Measurements from ENCODE around the gene GPR108. TPM values are rescaled to one million over a fixed set of nuclear protein-coding genes. Genes with fewer than 3 reads are reported as not detected.
A peak's percentile ranks its signal among the peaks of the same experiment; 100 is the strongest.

The GPR108 gene
- total and polyA plus RNA-seq, 2 of the 13 experiments (the other 11 are each of a cell fraction or from before 2014, with no cell fraction given), result 36.4 to 63.0 TPM

GRCh38 chr19:6737873-6738786, 750 bp upstream of the GPR108 start (continued):
- TF ChIP-seq MEF2D (CRISPR knock-in tag; IDR thresholded peaks at IDR 0.05), result no peak; the same call in 1 of the 2 replicates
- no peak for TF ChIP-seq ZNF430 (CRISPR knock-in tag; IDR thresholded peaks at IDR 0.05)
- TF ChIP-seq FOXA3 (CRISPR knock-in tag; IDR thresholded peaks at IDR 0.05), result peak; percentile 82
- peak; percentile 34; the same call in 1 of the 2 replicates for TF ChIP-seq KLF12 (CRISPR knock-in tag; IDR thresholded peaks at IDR 0.05; ENCODE audit: borderline replicate concordance)
- no peak for TF ChIP-seq HDAC6 (IDR thresholded peaks at IDR 0.05; ENCODE audit: low read depth, low read length)
- peak; percentile 86 for TF ChIP-seq SUZ12 (IDR thresholded peaks at IDR 0.05; ENCODE audit: low read depth, low read length)
- no peak for TF ChIP-seq ZNF180 (CRISPR knock-in tag; IDR thresholded peaks at IDR 0.05; ENCODE audit: borderline replicate concordance, low read depth)
- TF ChIP-seq NR2F6 (IDR thresholded peaks at IDR 0.05), result peak; percentile 97
- TF ChIP-seq NR2F6 (CRISPR knock-in tag; IDR thresholded peaks at IDR 0.05), result peak; percentile 94
- no peak; the same call in 1 of the 2 replicates for TF ChIP-seq FOSL2 (CRISPR knock-in tag; IDR thresholded peaks at IDR 0.05)
- peak; percentile 59; the same call in 1 of the 2 replicates for TF ChIP-seq KDM5B (CRISPR knock-in tag; IDR thresholded peaks at IDR 0.05; ENCODE audit: borderline replicate concordance)
- no peak for TF ChIP-seq DMAP1 (CRISPR knock-in tag; IDR thresholded peaks at IDR 0.05)
- TF ChIP-seq ZNF33A (CRISPR knock-in tag; IDR thresholded peaks at IDR 0.05; ENCODE audit: borderline replicate concordance), result no peak
- peak; percentile 74 for TF ChIP-seq SAP130 (CRISPR knock-in tag; IDR thresholded peaks at IDR 0.05; ENCODE audit: low read depth)
- no peak for TF ChIP-seq PLRG1 (conservative IDR thresholded peaks at IDR 0.05)
- peak; percentile 37; the same call in 1 of the 2 replicates for TF ChIP-seq ARID4A (CRISPR knock-in tag; IDR thresholded peaks at IDR 0.05; ENCODE audit: borderline replicate concordance)
- TF ChIP-seq KMT2A (CRISPR knock-in tag; IDR thresholded peaks at IDR 0.05), result no peak
- TF ChIP-seq MAF1 (CRISPR knock-in tag; IDR thresholded peaks at IDR 0.05; ENCODE audit: borderline replicate concordance), result no peak
- TF ChIP-seq SNAPC2 (CRISPR knock-in tag; IDR thresholded peaks at IDR 0.05), result no peak
- no peak for TF ChIP-seq TCF12 (IDR thresholded peaks at IDR 0.05)
- TF ChIP-seq TCF12 (CRISPR knock-in tag; IDR thresholded peaks at IDR 0.05), result no peak
- TF ChIP-seq TBX3 (IDR thresholded peaks at IDR 0.05; ENCODE audit: borderline replicate concordance), result no peak
- TF ChIP-seq TIGD3 (CRISPR knock-in tag; IDR thresholded peaks at IDR 0.05; ENCODE audit: borderline replicate concordance), result no peak
- no peak for TF ChIP-seq ZNF557 (CRISPR knock-in tag; IDR thresholded peaks at IDR 0.05)
- no peak; the same call in 1 of the 2 replicates for TF ChIP-seq NKX3-1 (CRISPR knock-in tag; IDR thresholded peaks at IDR 0.05)
- peak; percentile 84; the same call in 1 of the 2 replicates for TF ChIP-seq NFIC (IDR thresholded peaks at IDR 0.05; ENCODE audit: low read length)
- no peak for TF ChIP-seq ZBTB1 (CRISPR knock-in tag; IDR thresholded peaks at IDR 0.05; ENCODE audit: borderline replicate concordance)
- TF ChIP-seq TBL1XR1 (IDR thresholded peaks at IDR 0.05; ENCODE audit: borderline replicate concordance, low read length, partially characterized antibody), result peak; percentile 66
